GM23338 (cell line): Measurements from ENCODE around the gene RRAS2. TPM values are rescaled to one million over a fixed set of nuclear protein-coding genes. Genes with fewer than 3 reads are reported as not detected.

Experiments
- ATAC-seq: fragments of 200-7000 bp; cut with Tn5 transposase; 3 replicates; pipeline ENCODE4 v1.9.1; 2020
- DNase-seq: peaks from one replicate; pipeline ENCODE4 v3.0.0-alpha.2; 2015; ENCODE audit warnings: low spot score
- H2AFZ ChIP-seq: fragments of 200-600 bp; sonication (generic); 2 replicates; pipeline ENCODE4 v1.8.0; 2016; ENCODE audit warnings: antibody characterized with exemption, mild to moderate bottlenecking, moderate library complexity
- H3F3A ChIP-seq: fragments of 200-600 bp; sonication (generic); replicated peaks from 2 replicates; pipeline ENCODE4 v1.8.0; 2017; ENCODE audit warnings: antibody characterized with exemption, mixed run types, low read depth
- H3K27ac ChIP-seq: fragments of 200-600 bp; sonication (generic); 2 replicates; pipeline ENCODE4 v1.6.1; 2016; ENCODE audit warnings: low read depth
- H3K27me3 ChIP-seq: fragments of 200-600 bp; sonication (generic); 2 replicates; pipeline ENCODE4 v1.8.0; 2016; ENCODE audit warnings: mild to moderate bottlenecking, mixed run types, moderate library complexity; ENCODE audit not compliant: insufficient read depth
- H3K36me3 ChIP-seq: fragments of 200-600 bp; sonication (generic); 2 replicates; pipeline ENCODE4 v1.8.0; 2016; ENCODE audit warnings: mild to moderate bottlenecking; ENCODE audit not compliant: insufficient read depth
- H3K4me1 ChIP-seq: fragments of 200-600 bp; sonication (generic); 2 replicates; pipeline ENCODE4 v1.8.0; 2016; ENCODE audit warnings: mild to moderate bottlenecking, moderate library complexity; ENCODE audit not compliant: insufficient read depth
- H3K4me2 ChIP-seq: fragments of 200-600 bp; sonication (generic); 2 replicates; pipeline ENCODE4 v1.7.1; 2017; ENCODE audit warnings: mixed run types
- H3K4me3 ChIP-seq: fragments of 200-600 bp; sonication (generic); 2 replicates; pipeline ENCODE4 v1.6.1; 2016; ENCODE audit warnings: mixed run types
- H3K79me2 ChIP-seq: fragments of 200-600 bp; sonication (generic); replicated peaks from 2 replicates; pipeline ENCODE4 v1.8.0; 2017; ENCODE audit warnings: mild to moderate bottlenecking; ENCODE audit not compliant: insufficient read depth
- H3K9me2 ChIP-seq: fragments of 200-600 bp; sonication (generic); 2 replicates; pipeline ENCODE4 v1.8.0; 2017; ENCODE audit not compliant: insufficient read depth
- H4K20me1 ChIP-seq: fragments of 200-600 bp; sonication (generic); replicated peaks from 2 replicates; pipeline ENCODE4 v1.8.0; 2017; ENCODE audit warnings: mild to moderate bottlenecking; ENCODE audit not compliant: insufficient read depth
- H3K27ac Mint-ChIP-seq: 2 replicates; pipeline ENCODE4 v1.8.0; 2020; ENCODE audit warnings: inconsistent platforms, mild to moderate bottlenecking, moderate library complexity, mixed read lengths
- H3K27me3 Mint-ChIP-seq: 3 replicates; pipeline ENCODE4 v1.8.0; 2022; ENCODE audit warnings: low read depth, mild to moderate bottlenecking, moderate library complexity, mixed read lengths, inconsistent platforms; ENCODE audit not compliant: insufficient read depth, poor library complexity
- H3K36me3 Mint-ChIP-seq: 3 replicates; pipeline ENCODE4 v1.8.0; 2021; ENCODE audit warnings: low read depth, mild to moderate bottlenecking, inconsistent platforms, moderate library complexity, mixed read lengths
- H3K4me1 Mint-ChIP-seq: 3 replicates; pipeline ENCODE4 v1.8.0; 2020; ENCODE audit warnings: mild to moderate bottlenecking, inconsistent platforms, mixed read lengths
- H3K4me3 Mint-ChIP-seq: 3 replicates; pipeline ENCODE4 v1.8.0; 2021; ENCODE audit warnings: moderate library complexity, mild to moderate bottlenecking, inconsistent platforms, mixed read lengths
- H3K9me3 Mint-ChIP-seq: 3 replicates; pipeline ENCODE4 v1.8.0; 2020; ENCODE audit warnings: moderate library complexity, mild to moderate bottlenecking, inconsistent platforms, mixed read lengths
- CREB1 ChIP-seq: fragments of 250-450 bp; sonication (Bioruptor Pico); IDR thresholded peaks from 2 replicates; pipeline ENCODE4 v1.5.0; 2020; ENCODE audit warnings: low read depth, mild to moderate bottlenecking, moderate library complexity
- ETS1 ChIP-seq: IDR thresholded peaks from 2 replicates; pipeline ENCODE4 v1.6.1; 2016; ENCODE audit warnings: antibody characterized with exemption
- EZH2 ChIP-seq: fragments of 200-600 bp; sonication (generic); IDR thresholded peaks from one replicate; pipeline ENCODE4 v1.8.0; 2017; ENCODE audit warnings: antibody characterized with exemption, mild to moderate bottlenecking, low read depth; ENCODE audit not compliant: unreplicated experiment
- EZH2phosphoT487 ChIP-seq: fragments of 200-600 bp; sonication (generic); IDR thresholded peaks from one replicate; pipeline ENCODE4 v1.8.1; 2018; ENCODE audit warnings: antibody characterized with exemption; ENCODE audit not compliant: unreplicated experiment
- NANOG ChIP-seq: IDR thresholded peaks from 2 replicates; pipeline ENCODE4 v1.6.1; 2016; ENCODE audit warnings: antibody characterized with exemption, borderline replicate concordance
- POLR2AphosphoS5 ChIP-seq: IDR thresholded peaks from 2 replicates; pipeline ENCODE4 v1.6.1; 2016; ENCODE audit warnings: antibody characterized with exemption, low read depth
- REST ChIP-seq: IDR thresholded peaks from one replicate; pipeline ENCODE4 v1.6.1; 2018; ENCODE audit warnings: antibody characterized with exemption; ENCODE audit not compliant: unreplicated experiment
- STAT1 ChIP-seq: IDR thresholded peaks from one replicate; pipeline ENCODE4 v1.6.1; 2016; ENCODE audit warnings: antibody characterized with exemption; ENCODE audit not compliant: unreplicated experiment
- ZNF114 ChIP-seq: fragments of 250-450 bp; sonication (Bioruptor Pico); IDR thresholded peaks from 2 replicates; pipeline ENCODE4 v1.5.0; 2020; ENCODE audit warnings: mild to moderate bottlenecking, moderate library complexity
- ZNF462 ChIP-seq: fragments of 250-450 bp; sonication (Bioruptor Pico); IDR thresholded peaks from 2 replicates; pipeline ENCODE4 v1.5.0; 2020; ENCODE audit warnings: mild to moderate bottlenecking, moderate library complexity
- polyA plus RNA-seq: library from polyadenylated mRNA; unstranded; fragments of >200 nt; fragmentation: Nextera tagmentation; extraction: Ambion mirVana; gene quantifications from 2 replicates; pipeline ENCODE4 v1.2.1, GENCODE V29; 2016
- total RNA-seq: library from RNA; depleted of rRNA; stranded (reverse); fragments of >200 nt; shearing (Covaris generic); gene quantifications from 2 replicates; pipeline ENCODE4 v1.2.3, GENCODE V29; 2014

RRAS2 gene
- total and polyA plus RNA-seq, 2 experiments from 2014 or later = 196 to 293 TPM

- H3K27ac ChIP-seq = peak overlapping the region; percentile 51; the same call in 1 of the 2 replicates
- no peaks in the 10 kb centered on the region for H3K27me3 ChIP-seq
- no peaks in the 10 kb centered on the region for H3K36me3 ChIP-seq
- Mint-ChIP-seq H3K36me3 (peaks cover 6% of the 10 kb centered on the region; the same call in 1 of the 3 replicates), H3K4me3 (no peak overlapping the region), H3K27me3 (peaks cover 4% of the 10 kb centered on the region), H3K9me3 (no peaks in the 10 kb centered on the region), H3K27ac (no peak overlapping the region), H3K4me1 (peaks cover 64% of the 10 kb centered on the region)
- TF ChIP-seq NANOG (no peak), ZNF462 (CRISPR knock-in tag) (no peak), POLR2AphosphoS5 (no peak), ETS1 (no peak), STAT1 (no peak)
- H3K4me1 ChIP-seq = peaks cover 86% of the 10 kb centered on the region
- no peak overlapping the region for H2AFZ ChIP-seq
- no peaks in the 10 kb centered on the region for H3F3A ChIP-seq
- no peak overlapping the region for H3K4me3 ChIP-seq
- DNase-seq (no peak), ATAC-seq (no peak)
- H3K4me2 ChIP-seq = no peak overlapping the region; the same call in 1 of the 2 replicates
- H3K9me2 ChIP-seq = no peaks in the 10 kb centered on the region
- peaks cover 100% of the 10 kb centered on the region for H3K79me2 ChIP-seq
- peaks cover 58% of the 10 kb centered on the region for H4K20me1 ChIP-seq
These were observed 43.9 kb downstream of the RRAS2 start for GRCh38 chr11:14315130-14315529.

GRCh38 chr11:14314127-14314526 is 44.9 kb downstream of the RRAS2 start:
- Histone ChIP-seq H3K4me3 (no peak overlapping the region), H2AFZ (no peak overlapping the region), H3K36me3 (no peaks in the 10 kb centered on the region), H3K27me3 (no peaks in the 10 kb centered on the region), H3K4me2 (peak overlapping the region; percentile 0; the same call in 1 of the 2 replicates), H4K20me1 (peaks cover 55% of the 10 kb centered on the region), H3K4me1 (peaks cover 93% of the 10 kb centered on the region), H3K27ac (peak overlapping the region; percentile 51; the same call in 1 of the 2 replicates), H3F3A (no peaks in the 10 kb centered on the region), H3K79me2 (peaks cover 100% of the 10 kb centered on the region), H3K9me2 (no peaks in the 10 kb centered on the region)
- no peak for ATAC-seq
- Mint-ChIP-seq H3K4me1 (peaks cover 56% of the 10 kb centered on the region), H3K9me3 (no peaks in the 10 kb centered on the region), H3K27me3 (peaks cover 4% of the 10 kb centered on the region), H3K36me3 (peaks cover 6% of the 10 kb centered on the region; the same call in 1 of the 3 replicates), H3K27ac (no peak overlapping the region), H3K4me3 (no peak overlapping the region)
- DNase-seq = no peak
- TF ChIP-seq REST (no peak), STAT1 (no peak), ETS1 (no peak), ZNF114 (no peak), EZH2phosphoT487 (no peak), EZH2 (no peak), CREB1 (no peak)
